ENCODE results near the gene PHF14.

PHF14 gene

GRCh38 chr7:11210374-11210773, 236.7 kb downstream of the PHF14 start:
- in situ Hi-C loops (cut with HindIII; ENCODE audit: low sequenced_read_pairs) = no loop called here

GRCh38 chr7:11212080-11212711, 238.5 kb downstream of the PHF14 start:
- no peak overlapping the region for H3K4me3 ChIP-seq (ENCODE audit: low read depth, low read length)
- in situ Hi-C loops (cut with HindIII; ENCODE audit: low sequenced_read_pairs) = no loop called here
- DNase-seq (ENCODE audit: low read depth, low spot score) = peak; percentile 73
- peak; percentile 85 for TF ChIP-seq CTCF (IDR thresholded peaks at IDR 0.05; ENCODE audit: low read depth, low read length)

More at GRCh38 chr7:11210374-11210773, 236.7 kb downstream of the PHF14 start:
- H3K4me3 ChIP-seq (ENCODE audit: low read depth, low read length) = no peak overlapping the region
- DNase-seq (ENCODE audit: low read depth, low spot score) = no peak
- no peak for TF ChIP-seq CTCF (IDR thresholded peaks at IDR 0.05; ENCODE audit: low read depth, low read length)

- peak; percentile 18 for DNase-seq (ENCODE audit: low read depth, low spot score)
- in situ Hi-C loops (cut with HindIII; ENCODE audit: low sequenced_read_pairs) = no loop called here
- no peak for TF ChIP-seq CTCF (IDR thresholded peaks at IDR 0.05; ENCODE audit: low read depth, low read length)
- no peak overlapping the region for H3K4me3 ChIP-seq (ENCODE audit: low read depth, low read length)
Measured at GRCh38 chr7:11212816-11213215, 239.1 kb downstream of the PHF14 start.

GRCh38 chr7:11213266-11213665, 239.6 kb downstream of the PHF14 start:
- no peak for DNase-seq (ENCODE audit: low read depth, low spot score)
- H3K4me3 ChIP-seq (ENCODE audit: low read depth, low read length) = no peak overlapping the region
- TF ChIP-seq CTCF (IDR thresholded peaks at IDR 0.05; ENCODE audit: low read depth, low read length) = no peak
- in situ Hi-C loops (cut with HindIII; ENCODE audit: low sequenced_read_pairs) = no loop called here

GRCh38 chr7:11216276-11216675, 242.6 kb downstream of the PHF14 start:
- H3K4me3 ChIP-seq (ENCODE audit: low read depth, low read length) = no peak overlapping the region
- TF ChIP-seq CTCF (IDR thresholded peaks at IDR 0.05; ENCODE audit: low read depth, low read length) = no peak
- in situ Hi-C loops (cut with HindIII; ENCODE audit: low sequenced_read_pairs) = no loop called here

GRCh38 chr7:11217848-11218565, 244.3 kb downstream of the PHF14 start:
- in situ Hi-C loops (cut with HindIII; ENCODE audit: low sequenced_read_pairs) = no loop called here
- no peak for TF ChIP-seq CTCF (IDR thresholded peaks at IDR 0.05; ENCODE audit: low read depth, low read length)
- DNase-seq (ENCODE audit: low read depth, low spot score) = no peak

More at GRCh38 chr7:11216276-11216675, 242.6 kb downstream of the PHF14 start:
- DNase-seq (ENCODE audit: low read depth, low spot score) = no peak

More at GRCh38 chr7:11217848-11218565, 244.3 kb downstream of the PHF14 start:
- no peak overlapping the region for H3K4me3 ChIP-seq (ENCODE audit: low read depth, low read length)
